Keratinocyte (primary cell): Measurements from ENCODE around the gene CEP120. TPM values are rescaled to one million over a fixed set of nuclear protein-coding genes. Genes with fewer than 3 reads are reported as not detected.

Source experiments
- DNase-seq: peaks from one replicate; pipeline ENCODE4 v3.0.0-alpha.2; 2011; ENCODE audit warnings: low read depth, missing footprints, low spot score
- FAIRE-seq: peaks from 2 replicates; lab custom pipeline; 2011; peaks lifted over from hg19 to GRCh38; lab: Jason Lieb, UNC
- H2AFZ ChIP-seq: 2 replicates; pipeline ENCODE4 v1.6.0; 2012; ENCODE audit warnings: low read length, control low read depth, inconsistent platforms; ENCODE audit not compliant: control insufficient read depth
- H3K27ac ChIP-seq: 2 replicates; pipeline ENCODE4 v1.5.1; 2011; ENCODE audit warnings: low read length; ENCODE audit not compliant: control insufficient read depth, insufficient read depth
- H3K27me3 ChIP-seq: 3 replicates; pipeline ENCODE4 v1.6.0; 2011; ENCODE audit warnings: low read length; ENCODE audit not compliant: control insufficient read depth, insufficient read depth; ENCODE audit errors: extremely low read depth
- H3K36me3 ChIP-seq, 2 experiments: 2 replicates in 1 of 2; 3 replicates in 1 of 2; pipeline ENCODE4 v1.5.1; 2011; ENCODE audit warnings: low read length in 2 of 2, mild to moderate bottlenecking in 1 of 2; ENCODE audit not compliant: control insufficient read depth in 2 of 2, insufficient read depth in 2 of 2; ENCODE audit errors: extremely low read depth in 1 of 2
- H3K4me1 ChIP-seq: 3 replicates; pipeline ENCODE4 v1.5.1; 2011; ENCODE audit warnings: low read length; ENCODE audit not compliant: control insufficient read depth, insufficient read depth; ENCODE audit errors: extremely low read depth
- H3K4me2 ChIP-seq: 3 replicates; pipeline ENCODE4 v1.6.0; 2011; ENCODE audit warnings: low read depth, low read length; ENCODE audit not compliant: control insufficient read depth, insufficient read depth; ENCODE audit errors: extremely low read depth
- H3K4me3 ChIP-seq, 3 experiments: fragments of 200-600 bp in 1 of 3; sonication (generic) in 1 of 3; 2 replicates in 2 of 3; 3 replicates in 1 of 3; pipeline ENCODE4 v1.5.1; 2011 to 2016; ENCODE audit warnings: low read length in 3 of 3, mild to moderate bottlenecking in 3 of 3, control low read depth in 2 of 3, inconsistent platforms in 1 of 3, low read depth in 1 of 3, mixed read lengths in 1 of 3, mixed run types in 1 of 3, moderate library complexity in 1 of 3; ENCODE audit not compliant: control insufficient read depth in 2 of 3, insufficient read depth in 2 of 3; ENCODE audit errors: extremely low read depth in 1 of 3
- H3K79me2 ChIP-seq: 2 replicates; pipeline ENCODE4 v1.6.0; 2012; ENCODE audit warnings: low read length; ENCODE audit not compliant: control insufficient read depth, insufficient read depth
- H3K9ac ChIP-seq: 3 replicates; pipeline ENCODE4 v1.6.0; 2011; ENCODE audit warnings: low read length; ENCODE audit not compliant: control insufficient read depth, insufficient read depth; ENCODE audit errors: extremely low read depth
- H3K9me1 ChIP-seq: 3 replicates; pipeline ENCODE4 v1.6.0; 2011; ENCODE audit warnings: low read length; ENCODE audit not compliant: control insufficient read depth, insufficient read depth; ENCODE audit errors: extremely low read depth
- H3K9me3 ChIP-seq: 2 replicates; pipeline ENCODE4 v1.5.1; 2012; ENCODE audit warnings: low read depth, low read length; ENCODE audit not compliant: control insufficient read depth
- H4K20me1 ChIP-seq: 3 replicates; pipeline ENCODE4 v1.6.0; 2011; ENCODE audit warnings: low read length; ENCODE audit not compliant: control insufficient read depth, insufficient read depth; ENCODE audit errors: extremely low read depth
- EZH2 ChIP-seq: IDR thresholded peaks from one replicate; pipeline ENCODE4 v1.6.1; 2012; ENCODE audit warnings: inconsistent platforms, mild to moderate bottlenecking, low read length, moderate library complexity
- dilution Hi-C: fragments of 300-500 bp; cut with MboI; formaldehyde crosslinking; loops from one replicate; pipeline ENCODE4 v1.7.0; 2020; ENCODE audit warnings: low sequenced_read_pairs; ENCODE audit not compliant: extremely low pct_ligation_motif_present
- polyA plus RNA-seq, 5 experiments: library from polyadenylated mRNA; depleted of rRNA in 3 of 5; stranded (reverse) in 3 of 5; stranded (forward) in 1 of 5; unstranded in 1 of 5; fragments of >200 nt; gene quantifications; 1 replicate in 1 of 5; 2 replicates in 3 of 5; 3 replicates in 1 of 5; pipeline versions ENCODE4 v1.2.1 to v1.2.3, GENCODE V29; 2011 to 2012; ENCODE audit warnings: missing spikeins in 2 of 5, low read depth in 1 of 5, low replicate concordance in 1 of 5
- TF ChIP-seq, protein P1 (sequence below), 3 experiments: IDR thresholded peaks in 1 of 3; conservative IDR thresholded peaks in 1 of 3; optimal IDR thresholded peaks in 1 of 3; 2 replicates in 2 of 3; 3 replicates in 1 of 3; pipeline versions ENCODE3 to v1.5.1; 2011; ENCODE audit warnings: low read length in 3 of 3, mild to moderate bottlenecking in 3 of 3, moderate library complexity in 2 of 3, control low read depth in 1 of 3, inconsistent platforms in 1 of 3; ENCODE audit not compliant: insufficient read depth in 2 of 3; ENCODE audit errors: extremely low read depth in 1 of 3

The CEP120 gene
- polyA plus RNA-seq, 1 donor (not counting 4 experiments of a cell fraction or from before 2014, with no cell fraction given): 11.7 TPM

DNA sequence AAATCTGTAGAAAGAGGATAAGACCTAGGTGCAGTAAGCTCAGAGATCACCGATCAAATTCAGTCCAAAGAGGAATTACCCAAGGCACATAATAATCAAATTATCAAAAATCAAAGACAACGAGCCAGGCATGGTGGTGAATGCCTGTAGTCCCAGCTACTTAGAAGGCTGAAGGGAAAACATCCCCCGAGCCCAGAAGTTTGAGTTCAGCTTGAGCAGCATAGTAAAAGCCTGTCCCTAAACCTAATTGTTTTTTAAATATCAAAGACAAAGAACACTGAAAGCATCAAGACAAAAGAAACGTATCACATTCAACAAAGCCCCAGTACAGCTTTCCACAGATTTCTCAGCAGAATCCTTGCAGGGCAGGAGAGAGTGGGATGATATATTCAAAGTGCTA is 122.9 kb downstream of the CEP120 start:
- TF ChIP-seq EZH2: no peak
- TF ChIP-seq, protein P1, sequence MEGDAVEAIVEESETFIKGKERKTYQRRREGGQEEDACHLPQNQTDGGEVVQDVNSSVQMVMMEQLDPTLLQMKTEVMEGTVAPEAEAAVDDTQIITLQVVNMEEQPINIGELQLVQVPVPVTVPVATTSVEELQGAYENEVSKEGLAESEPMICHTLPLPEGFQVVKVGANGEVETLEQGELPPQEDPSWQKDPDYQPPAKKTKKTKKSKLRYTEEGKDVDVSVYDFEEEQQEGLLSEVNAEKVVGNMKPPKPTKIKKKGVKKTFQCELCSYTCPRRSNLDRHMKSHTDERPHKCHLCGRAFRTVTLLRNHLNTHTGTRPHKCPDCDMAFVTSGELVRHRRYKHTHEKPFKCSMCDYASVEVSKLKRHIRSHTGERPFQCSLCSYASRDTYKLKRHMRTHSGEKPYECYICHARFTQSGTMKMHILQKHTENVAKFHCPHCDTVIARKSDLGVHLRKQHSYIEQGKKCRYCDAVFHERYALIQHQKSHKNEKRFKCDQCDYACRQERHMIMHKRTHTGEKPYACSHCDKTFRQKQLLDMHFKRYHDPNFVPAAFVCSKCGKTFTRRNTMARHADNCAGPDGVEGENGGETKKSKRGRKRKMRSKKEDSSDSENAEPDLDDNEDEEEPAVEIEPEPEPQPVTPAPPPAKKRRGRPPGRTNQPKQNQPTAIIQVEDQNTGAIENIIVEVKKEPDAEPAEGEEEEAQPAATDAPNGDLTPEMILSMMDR (optimal IDR thresholded peaks at IDR 0.05 in 1 of 3, IDR thresholded peaks at IDR 0.05 in 1 of 3, conservative IDR thresholded peaks at IDR 0.05 in 1 of 3; ENCODE audit: extremely low read depth in 1 of 3, insufficient read depth in 2 of 3, low read length in 3 of 3): no peak
- Histone ChIP-seq H3K27me3 (peaks cover 3% of the 10 kb centered on the region), H3K9me1 (no peaks in the 10 kb centered on the region), H2AFZ (no peak overlapping the region), H3K4me1 (no peaks in the 10 kb centered on the region), H3K4me2 (no peak overlapping the region), H3K9ac (no peak overlapping the region), H4K20me1 (no peaks in the 10 kb centered on the region), H3K79me2 (no peaks in the 10 kb centered on the region), H3K4me3 (no peak overlapping the region), H3K27ac (no peak overlapping the region), H3K9me3 (no peaks in the 10 kb centered on the region), H3K36me3 (no peaks in the 10 kb centered on the region)
- dilution Hi-C loops: no loop called here
- FAIRE-seq (no peak), DNase-seq (no peak)

DNA sequence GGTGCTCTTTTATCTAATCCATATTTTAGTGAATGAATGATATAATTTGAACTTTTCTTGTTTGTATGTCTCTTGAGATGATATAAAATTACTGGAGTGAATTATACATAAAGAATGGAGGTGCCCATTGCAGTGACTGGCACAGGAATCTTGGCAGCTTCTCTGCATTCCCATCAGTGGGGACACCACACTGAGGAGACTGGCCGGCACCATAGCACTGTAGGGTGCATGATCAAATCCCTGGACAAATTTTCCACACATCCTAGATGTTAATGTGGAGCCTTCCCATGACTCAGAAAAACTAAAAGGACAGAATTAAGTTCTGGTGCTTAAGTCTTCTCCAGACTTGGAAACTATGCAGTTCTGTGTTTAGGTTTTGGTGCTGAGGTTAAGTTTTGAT is 124.1 kb downstream of the CEP120 start:
- Histone ChIP-seq H3K36me3 (no peaks in the 10 kb centered on the region), H3K9me3 (no peaks in the 10 kb centered on the region), H4K20me1 (no peaks in the 10 kb centered on the region), H3K9ac (no peak overlapping the region), H3K27me3 (no peaks in the 10 kb centered on the region), H2AFZ (no peak overlapping the region), H3K79me2 (no peaks in the 10 kb centered on the region), H3K9me1 (no peaks in the 10 kb centered on the region), H3K4me3 (no peak overlapping the region), H3K4me2 (no peak overlapping the region), H3K4me1 (no peaks in the 10 kb centered on the region), H3K27ac (no peak overlapping the region)
- DNase-seq (no peak), FAIRE-seq (no peak)
- TF ChIP-seq EZH2: no peak
- TF ChIP-seq, protein P1 (optimal IDR thresholded peaks at IDR 0.05 in 1 of 3, IDR thresholded peaks at IDR 0.05 in 1 of 3, conservative IDR thresholded peaks at IDR 0.05 in 1 of 3; ENCODE audit: extremely low read depth in 1 of 3, insufficient read depth in 2 of 3, low read length in 3 of 3): no peak
- dilution Hi-C loops: no loop called here
